ENCODE data around the gene EIF3K. TPM values are rescaled to one million over a fixed set of nuclear protein-coding genes. Genes with fewer than 3 reads are reported as not detected.

The EIF3K gene
- total RNA-seq, 1 experiment from 2014 or later, result 414 TPM

DNA sequence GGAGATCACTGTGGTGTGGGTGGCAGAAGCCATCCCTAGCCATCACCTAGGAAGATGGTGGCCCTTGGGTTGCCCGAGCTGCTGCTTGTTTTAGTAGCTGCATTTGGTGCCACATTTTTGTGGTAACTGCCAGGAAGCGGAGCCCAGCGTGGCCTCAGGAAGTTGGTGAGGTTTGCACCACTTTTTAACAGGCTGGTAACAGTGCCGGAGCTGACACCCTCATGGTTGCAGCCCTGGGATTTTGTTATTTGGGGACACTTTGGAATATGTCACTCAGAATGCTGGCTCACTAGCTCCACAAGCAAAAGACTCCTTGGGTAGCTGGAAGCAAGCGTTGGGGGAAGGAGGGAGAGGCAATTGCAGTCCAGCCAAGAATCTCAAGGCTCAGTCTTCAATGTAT lies 50.6 kb downstream of the EIF3K start:
- POLR2A ChIA-PET (ENCODE audit: unreplicated experiment), result no interaction called here
- ATAC-seq, result no peak
- no peak overlapping the region for H3K4me2 ChIP-seq (ENCODE audit: low read length)
- no peaks in the 10 kb centered on the region for H3K9me2 ChIP-seq (replicated peaks; ENCODE audit: low read length)
- H3K4me1 ChIP-seq (ENCODE audit: insufficient read depth, low read length), result peaks cover 49% of the 10 kb centered on the region
- H2AFZ ChIP-seq (ENCODE audit: low read length), result no peak overlapping the region
- H3K36me3 ChIP-seq (ENCODE audit: low read depth, low read length), result peaks cover 36% of the 10 kb centered on the region
- peaks cover 6% of the 10 kb centered on the region for H3F3A ChIP-seq (ENCODE audit: low read length, unreplicated experiment)
- no peak overlapping the region for H3K27ac ChIP-seq (ENCODE audit: low read length)
- TF ChIP-seq CTCF (conservative IDR thresholded peaks at IDR 0.05; ENCODE audit: low read depth, low read length) (no peak), EZH2 (IDR thresholded peaks at IDR 0.05; ENCODE audit: low read length, unreplicated experiment) (no peak), EZH2phosphoT487 (IDR thresholded peaks at IDR 0.05; ENCODE audit: borderline replicate concordance, low read length) (no peak)
- no peaks in the 10 kb centered on the region for H3K9me3 ChIP-seq (ENCODE audit: low read length)
- intact Hi-C loops (cut with micrococcal nuclease), result no loop called here
- no peak for DNase-seq
- H3K9ac ChIP-seq (ENCODE audit: low read length), result no peak overlapping the region
- H3K4me3 ChIP-seq (ENCODE audit: low read length), result no peak overlapping the region
- H4K20me1 ChIP-seq (ENCODE audit: low read length), result peaks cover 59% of the 10 kb centered on the region
- BruUV-seq (replicated peaks), result no TSS peak
- CTCF ChIA-PET, result no interaction called here
- H3K27me3 ChIP-seq (ENCODE audit: low read length), result no peaks in the 10 kb centered on the region
- peaks cover 95% of the 10 kb centered on the region for H3K79me2 ChIP-seq (ENCODE audit: low read length)

DNA sequence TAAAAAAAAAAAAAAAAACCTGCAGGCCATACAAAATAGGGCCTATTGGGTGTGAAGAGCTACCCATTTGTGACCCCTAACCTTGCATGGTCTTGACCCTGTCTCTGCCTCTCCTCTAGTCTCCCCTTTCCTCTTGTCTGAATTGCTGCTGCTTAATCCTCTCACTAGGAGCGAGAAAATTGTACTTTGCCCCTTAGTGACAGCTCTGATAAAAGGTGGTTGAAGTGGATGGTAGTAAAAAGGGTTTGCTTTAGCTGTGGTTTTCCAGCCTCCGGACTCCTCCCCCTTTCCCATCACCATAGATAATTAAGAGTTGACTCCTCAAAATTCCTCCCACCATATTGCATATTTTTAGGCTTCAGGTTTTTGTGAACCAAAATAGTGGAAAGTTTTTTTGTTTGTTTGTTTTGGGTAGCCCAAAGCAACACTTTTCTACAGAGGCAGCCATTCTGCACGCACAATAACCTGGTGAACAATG lies 52.0 kb downstream of the EIF3K start:
- Histone ChIP-seq H3F3A (ENCODE audit: low read length, unreplicated experiment) (peaks cover 6% of the 10 kb centered on the region), H3K36me3 (ENCODE audit: low read depth, low read length) (peaks cover 40% of the 10 kb centered on the region), H3K27ac (ENCODE audit: low read length) (no peak overlapping the region), H3K9me2 (replicated peaks; ENCODE audit: low read length) (no peaks in the 10 kb centered on the region), H3K79me2 (ENCODE audit: low read length) (peaks cover 95% of the 10 kb centered on the region), H4K20me1 (ENCODE audit: low read length) (peaks cover 52% of the 10 kb centered on the region), H3K4me3 (ENCODE audit: low read length) (no peak overlapping the region), H3K4me1 (ENCODE audit: insufficient read depth, low read length) (peaks cover 35% of the 10 kb centered on the region), H3K9me3 (ENCODE audit: low read length) (no peaks in the 10 kb centered on the region), H3K4me2 (ENCODE audit: low read length) (no peak overlapping the region), H3K9ac (ENCODE audit: low read length) (no peak overlapping the region), H2AFZ (ENCODE audit: low read length) (no peak overlapping the region), H3K27me3 (ENCODE audit: low read length) (no peaks in the 10 kb centered on the region)
- BruUV-seq (replicated peaks), result no TSS peak
- intact Hi-C loops (cut with micrococcal nuclease), result no loop called here
- TF ChIP-seq EZH2 (IDR thresholded peaks at IDR 0.05; ENCODE audit: low read length, unreplicated experiment), result no peak
- TF ChIP-seq CTCF (conservative IDR thresholded peaks at IDR 0.05; ENCODE audit: low read depth, low read length), result no peak
- TF ChIP-seq EZH2phosphoT487 (IDR thresholded peaks at IDR 0.05; ENCODE audit: borderline replicate concordance, low read length), result no peak
- DNase-seq (no peak), ATAC-seq (no peak)
- ChIA-PET POLR2A (ENCODE audit: unreplicated experiment) (no interaction called here), CTCF (no interaction called here)

DNA sequence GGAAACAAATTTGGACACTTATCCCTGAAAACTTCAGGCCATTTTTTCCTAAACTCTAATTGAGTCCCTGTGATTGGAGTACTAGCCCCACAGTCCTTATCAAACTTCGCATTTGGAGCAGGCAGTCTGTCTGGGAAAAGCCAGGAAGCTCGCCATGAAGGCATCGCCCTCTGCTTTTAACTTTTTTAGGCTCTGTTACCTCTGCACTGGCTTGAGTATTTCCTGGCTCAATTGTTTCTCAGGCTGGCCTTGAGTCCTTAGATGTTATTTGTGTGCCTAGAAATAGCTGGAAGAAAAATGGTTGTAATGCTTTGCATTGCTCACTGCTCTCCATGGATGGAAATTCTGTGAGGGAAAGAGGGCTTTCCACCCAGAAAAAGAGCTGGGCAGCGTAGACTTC lies 52.7 kb downstream of the EIF3K start:
- ChIA-PET POLR2A (ENCODE audit: unreplicated experiment) (no interaction called here), CTCF (no interaction called here)
- Histone ChIP-seq H3K9me2 (replicated peaks; ENCODE audit: low read length) (no peaks in the 10 kb centered on the region), H3K4me3 (ENCODE audit: low read length) (no peak overlapping the region), H4K20me1 (ENCODE audit: low read length) (peaks cover 52% of the 10 kb centered on the region), H2AFZ (ENCODE audit: low read length) (no peak overlapping the region), H3K27ac (ENCODE audit: low read length) (no peak overlapping the region), H3F3A (ENCODE audit: low read length, unreplicated experiment) (peaks cover 5% of the 10 kb centered on the region), H3K79me2 (ENCODE audit: low read length) (peaks cover 95% of the 10 kb centered on the region), H3K36me3 (ENCODE audit: low read depth, low read length) (peaks cover 43% of the 10 kb centered on the region), H3K4me1 (ENCODE audit: insufficient read depth, low read length) (peaks cover 28% of the 10 kb centered on the region), H3K9me3 (ENCODE audit: low read length) (no peaks in the 10 kb centered on the region), H3K4me2 (ENCODE audit: low read length) (no peak overlapping the region), H3K9ac (ENCODE audit: low read length) (no peak overlapping the region), H3K27me3 (ENCODE audit: low read length) (no peaks in the 10 kb centered on the region)
- DNase-seq, result no peak
- TF ChIP-seq EZH2 (IDR thresholded peaks at IDR 0.05; ENCODE audit: low read length, unreplicated experiment) (no peak), CTCF (conservative IDR thresholded peaks at IDR 0.05; ENCODE audit: low read depth, low read length) (no peak), EZH2phosphoT487 (IDR thresholded peaks at IDR 0.05; ENCODE audit: borderline replicate concordance, low read length) (no peak)
- ATAC-seq, result no peak
- intact Hi-C loops (cut with micrococcal nuclease), result no loop called here
- no TSS peak for BruUV-seq (replicated peaks)

All from PC-3 (cell line).